PFSK-1 (cell line): Measurements from ENCODE around the gene IQUB.

Experiments used
- FOXP2 ChIP-seq: optimal IDR thresholded peaks from 2 replicates; pipeline ENCODE3; 2011; ENCODE audit warnings: borderline replicate concordance, control low read depth, inconsistent platforms; ENCODE audit not compliant: insufficient read depth; ENCODE audit errors: extremely low read length, extremely low read depth
- POLR2AphosphoS5 ChIP-seq: IDR thresholded peaks from 2 replicates; pipeline ENCODE4 v1.6.1; 2012; ENCODE audit warnings: low read depth, mild to moderate bottlenecking, control low read depth, low read length, moderate library complexity
- SIN3A ChIP-seq: IDR thresholded peaks from 2 replicates; pipeline ENCODE4 v1.6.1; 2012; ENCODE audit warnings: mild to moderate bottlenecking, low read length, moderate library complexity, borderline replicate concordance; ENCODE audit not compliant: insufficient read depth
- TAF1 ChIP-seq: IDR thresholded peaks from 2 replicates; pipeline ENCODE4 v1.6.1; 2012; ENCODE audit warnings: low read length, control low read depth, borderline replicate concordance; ENCODE audit not compliant: insufficient read depth
- TF ChIP-seq, protein P1 (sequence below), 2 experiments: IDR thresholded peaks; 2 replicates each; pipeline versions ENCODE4 v1.6.1 to v1.8.0; 2011 to 2012; ENCODE audit warnings: low read depth in 2 of 2, low read length in 2 of 2, control low read depth in 1 of 2, inconsistent platforms in 1 of 2, mild to moderate bottlenecking in 1 of 2, moderate library complexity in 1 of 2; ENCODE audit not compliant: insufficient read depth in 1 of 2

Gene IQUB

DNA sequence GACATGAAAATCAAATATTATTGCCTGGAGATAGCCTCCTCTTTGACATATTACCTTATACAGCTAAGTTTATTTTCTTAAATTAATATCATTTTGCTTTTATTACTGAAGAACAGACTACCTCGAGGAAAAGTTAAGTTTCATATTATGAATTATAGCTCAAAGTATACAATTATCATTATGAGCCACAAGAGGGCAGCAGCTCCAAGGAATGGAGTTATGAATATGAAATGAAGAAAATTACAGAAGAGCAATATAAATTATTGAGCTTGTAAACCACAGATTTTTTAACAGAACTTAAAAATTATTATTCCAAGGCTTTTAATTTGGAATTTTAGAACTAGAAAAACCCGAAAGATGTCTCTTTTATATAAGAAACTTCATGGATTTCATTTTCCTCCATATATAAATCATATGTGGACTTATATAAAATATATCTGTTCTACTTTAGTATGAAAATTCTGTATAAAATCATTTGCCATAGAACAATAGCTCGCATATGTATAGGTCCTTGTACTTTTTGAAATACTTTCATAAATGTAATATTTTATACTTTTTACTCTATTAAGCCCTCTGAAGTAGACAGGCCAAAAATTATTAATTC, 40.1 kb downstream of the IQUB start:
- TF ChIP-seq POLR2AphosphoS5 (no peak), SIN3A (no peak), TAF1 (no peak), FOXP2 (no peak)
- TF ChIP-seq, protein P1, sequence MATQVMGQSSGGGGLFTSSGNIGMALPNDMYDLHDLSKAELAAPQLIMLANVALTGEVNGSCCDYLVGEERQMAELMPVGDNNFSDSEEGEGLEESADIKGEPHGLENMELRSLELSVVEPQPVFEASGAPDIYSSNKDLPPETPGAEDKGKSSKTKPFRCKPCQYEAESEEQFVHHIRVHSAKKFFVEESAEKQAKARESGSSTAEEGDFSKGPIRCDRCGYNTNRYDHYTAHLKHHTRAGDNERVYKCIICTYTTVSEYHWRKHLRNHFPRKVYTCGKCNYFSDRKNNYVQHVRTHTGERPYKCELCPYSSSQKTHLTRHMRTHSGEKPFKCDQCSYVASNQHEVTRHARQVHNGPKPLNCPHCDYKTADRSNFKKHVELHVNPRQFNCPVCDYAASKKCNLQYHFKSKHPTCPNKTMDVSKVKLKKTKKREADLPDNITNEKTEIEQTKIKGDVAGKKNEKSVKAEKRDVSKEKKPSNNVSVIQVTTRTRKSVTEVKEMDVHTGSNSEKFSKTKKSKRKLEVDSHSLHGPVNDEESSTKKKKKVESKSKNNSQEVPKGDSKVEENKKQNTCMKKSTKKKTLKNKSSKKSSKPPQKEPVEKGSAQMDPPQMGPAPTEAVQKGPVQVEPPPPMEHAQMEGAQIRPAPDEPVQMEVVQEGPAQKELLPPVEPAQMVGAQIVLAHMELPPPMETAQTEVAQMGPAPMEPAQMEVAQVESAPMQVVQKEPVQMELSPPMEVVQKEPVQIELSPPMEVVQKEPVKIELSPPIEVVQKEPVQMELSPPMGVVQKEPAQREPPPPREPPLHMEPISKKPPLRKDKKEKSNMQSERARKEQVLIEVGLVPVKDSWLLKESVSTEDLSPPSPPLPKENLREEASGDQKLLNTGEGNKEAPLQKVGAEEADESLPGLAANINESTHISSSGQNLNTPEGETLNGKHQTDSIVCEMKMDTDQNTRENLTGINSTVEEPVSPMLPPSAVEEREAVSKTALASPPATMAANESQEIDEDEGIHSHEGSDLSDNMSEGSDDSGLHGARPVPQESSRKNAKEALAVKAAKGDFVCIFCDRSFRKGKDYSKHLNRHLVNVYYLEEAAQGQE (IDR thresholded peaks at IDR 0.05; ENCODE audit: insufficient read depth in 1 of 2, low read depth in 2 of 2, low read length in 2 of 2): no peak

- TF ChIP-seq SIN3A: no peak
- no peak for TF ChIP-seq FOXP2
- TF ChIP-seq, protein P1 (IDR thresholded peaks at IDR 0.05; ENCODE audit: insufficient read depth in 1 of 2, low read depth in 2 of 2, low read length in 2 of 2): no peak
- TF ChIP-seq POLR2AphosphoS5: no peak
- no peak for TF ChIP-seq TAF1
These were observed 41.9 kb downstream of the IQUB start for GRCh38 chr7:123492485-123492884.

DNA sequence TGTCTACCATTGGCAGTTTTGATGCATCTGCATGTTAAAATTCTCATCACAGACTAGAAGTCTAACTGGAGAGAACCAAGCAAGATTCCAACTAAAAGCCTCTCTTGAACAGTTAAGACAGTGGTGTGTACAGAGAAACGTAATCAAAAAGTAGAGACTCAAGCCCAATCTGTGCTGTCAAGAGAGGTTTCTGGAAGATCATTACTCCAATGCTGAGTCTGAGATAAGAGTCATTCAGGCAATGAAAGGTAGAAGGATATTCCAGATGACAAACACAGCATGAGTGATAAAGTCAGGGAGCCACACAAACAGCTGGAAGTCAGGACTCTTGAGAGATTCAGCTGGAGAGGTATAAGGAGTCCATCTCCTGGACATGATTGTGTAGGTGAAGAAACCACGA, 48.7 kb downstream of the IQUB start:
- TF ChIP-seq TAF1: no peak

DNA sequence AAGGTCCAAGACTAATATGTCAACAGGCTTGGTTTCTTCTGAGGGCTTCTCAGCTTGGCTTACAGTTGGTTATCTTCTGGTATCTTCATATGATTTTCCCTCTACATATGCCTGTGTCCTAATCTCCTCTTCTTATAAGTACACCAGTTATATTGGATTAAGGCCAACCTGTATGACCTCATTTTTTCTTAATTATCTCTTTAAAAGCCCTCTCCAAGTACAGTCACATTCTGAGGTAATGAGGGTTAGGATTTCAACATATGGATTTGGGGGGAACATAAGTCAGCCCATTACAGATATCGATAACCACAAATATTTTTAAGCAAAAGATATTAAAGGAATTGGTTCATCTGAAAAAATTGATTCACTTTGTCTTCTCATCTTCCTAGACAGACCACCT, 49.2 kb downstream of the IQUB start:
- TF ChIP-seq SIN3A (no peak), FOXP2 (no peak), POLR2AphosphoS5 (no peak), TAF1 (no peak)
- TF ChIP-seq, protein P1 (IDR thresholded peaks at IDR 0.05; ENCODE audit: insufficient read depth in 1 of 2, low read depth in 2 of 2, low read length in 2 of 2): no peak

- TF ChIP-seq POLR2AphosphoS5 (no peak), SIN3A (no peak), TAF1 (no peak), FOXP2 (no peak)
- TF ChIP-seq, protein P1 (IDR thresholded peaks at IDR 0.05; ENCODE audit: insufficient read depth in 1 of 2, low read depth in 2 of 2, low read length in 2 of 2): no peak
These were observed 50.2 kb downstream of the IQUB start for GRCh38 chr7:123484199-123484598.
